Smooth muscle cell (in vitro differentiated cells): ENCODE results near the gene NME4. TPM values are rescaled to one million over a fixed set of nuclear protein-coding genes. Genes with fewer than 3 reads are reported as not detected.

Experiments used
- DNase-seq: peaks from one replicate; lab custom pipeline; 2025; ENCODE audit not compliant: unreplicated experiment; lab: John Stamatoyannopoulos, UW
- H2AFZ ChIP-seq: fragments of 200-600 bp; sonication (generic); 2 replicates; pipeline ENCODE4 v1.6.0; 2016; ENCODE audit warnings: antibody characterized with exemption, low read depth, mild to moderate bottlenecking
- H3F3A ChIP-seq: fragments of 200-600 bp; sonication (generic); 2 replicates; pipeline ENCODE4 v1.6.0; 2017; ENCODE audit warnings: antibody characterized with exemption, low read depth
- H3K27ac ChIP-seq: fragments of 200-600 bp; sonication (generic); 2 replicates; pipeline ENCODE4 v1.5.1; 2016; ENCODE audit warnings: low read depth, mild to moderate bottlenecking
- H3K27me3 ChIP-seq: fragments of 200-600 bp; sonication (generic); 2 replicates; pipeline ENCODE4 v1.6.1; 2016; ENCODE audit warnings: low read depth, mild to moderate bottlenecking
- H3K36me3 ChIP-seq: fragments of 200-600 bp; sonication (generic); 2 replicates; pipeline ENCODE4 v1.5.1; 2016; ENCODE audit warnings: low read depth
- H3K4me1 ChIP-seq: fragments of 200-600 bp; sonication (generic); 2 replicates; pipeline ENCODE4 v1.5.1; 2016; ENCODE audit warnings: low read depth
- H3K4me2 ChIP-seq: fragments of 200-600 bp; sonication (generic); 2 replicates; pipeline ENCODE4 v1.6.0; 2016; ENCODE audit warnings: mild to moderate bottlenecking
- H3K4me3 ChIP-seq: fragments of 200-600 bp; sonication (generic); 2 replicates; pipeline ENCODE4 v1.5.1; 2016; ENCODE audit warnings: mild to moderate bottlenecking
- H3K79me2 ChIP-seq: fragments of 200-600 bp; sonication (generic); 2 replicates; pipeline ENCODE4 v1.6.0; 2016; ENCODE audit warnings: low read depth, mild to moderate bottlenecking
- H3K9ac ChIP-seq: fragments of 200-600 bp; sonication (generic); 2 replicates; pipeline ENCODE4 v1.6.0; 2016; ENCODE audit warnings: low read depth
- H3K9me3 ChIP-seq: fragments of 200-600 bp; sonication (generic); replicated peaks from 2 replicates; pipeline ENCODE4 v1.5.1; 2016; ENCODE audit warnings: low read depth
- H4K20me1 ChIP-seq: fragments of 200-600 bp; sonication (generic); 2 replicates; pipeline ENCODE4 v1.6.0; 2016; ENCODE audit warnings: low read depth
- CTCF ChIP-seq: fragments of 200-600 bp; sonication (generic); IDR thresholded peaks from 2 replicates; pipeline ENCODE4 v1.5.1; 2017; ENCODE audit warnings: borderline replicate concordance, mild to moderate bottlenecking, antibody characterized with exemption; ENCODE audit not compliant: insufficient read depth, poor library complexity, severe bottlenecking
- WGBS: methylation state at CpG from one replicate; pipeline ENCODE4 v1.1.7; 2016; ENCODE audit warnings: low lambda C conversion rate; 5-methylcytosine and 5-hydroxymethylcytosine counted together
- polyA plus RNA-seq: library from polyadenylated mRNA; unstranded; fragments of >200 nt; fragmentation: Nextera tagmentation; extraction: Ambion mirVana; gene quantifications from 2 replicates; pipeline ENCODE4 v1.2.1, GENCODE V29; 2016
- total RNA-seq: library from RNA; depleted of rRNA; stranded (reverse); fragments of >200 nt; gene quantifications from 2 replicates; pipeline ENCODE4 v1.2.3, GENCODE V29; 2014

The NME4 gene
- total and polyA plus RNA-seq, 2 experiments from 2014 or later: 218 to 523 TPM

GRCh38 chr16:370979-371514, 26.0 kb upstream of the NME4 start:
- Histone ChIP-seq H3K9me3 (no peaks in the 10 kb centered on the region), H3K4me1 (peaks cover 8% of the 10 kb centered on the region), H3K4me3 (peak overlapping the region; percentile 52), H3K9ac (no peak overlapping the region), H4K20me1 (no peaks in the 10 kb centered on the region), H3K27ac (peak overlapping the region; percentile 17), H3K4me2 (peak overlapping the region; percentile 89), H3F3A (no peaks in the 10 kb centered on the region), H3K79me2 (peaks cover 2% of the 10 kb centered on the region), H2AFZ (peak overlapping the region; percentile 23), H3K27me3 (no peaks in the 10 kb centered on the region), H3K36me3 (no peaks in the 10 kb centered on the region)
- no peak for DNase-seq
- WGBS: 72% methylated on average over 10 of the region's 10 CpGs
- TF ChIP-seq CTCF: no peak

GRCh38 chr16:371515-372301, 25.3 kb upstream of the NME4 start:
- H3K79me2 ChIP-seq: peaks cover 2% of the 10 kb centered on the region
- H3K9ac ChIP-seq: no peak overlapping the region
- no peaks in the 10 kb centered on the region for H3K27me3 ChIP-seq
- no peaks in the 10 kb centered on the region for H3F3A ChIP-seq
- no peak overlapping the region for H2AFZ ChIP-seq
- no peak for DNase-seq
- no peaks in the 10 kb centered on the region for H4K20me1 ChIP-seq
- H3K4me2 ChIP-seq: no peak overlapping the region
- H3K4me3 ChIP-seq: no peak overlapping the region
- TF ChIP-seq CTCF: no peak
- H3K4me1 ChIP-seq: peaks cover 8% of the 10 kb centered on the region
- no peaks in the 10 kb centered on the region for H3K9me3 ChIP-seq
- H3K36me3 ChIP-seq: no peaks in the 10 kb centered on the region
- 97% methylated on average over 31 of the region's 31 CpGs for WGBS
- H3K27ac ChIP-seq: no peak overlapping the region

- H3K79me2 ChIP-seq: peaks cover 2% of the 10 kb centered on the region
- H3K4me3 ChIP-seq: no peak overlapping the region
- H3K27me3 ChIP-seq: no peaks in the 10 kb centered on the region
- H3K27ac ChIP-seq: no peak overlapping the region
- DNase-seq: no peak
- no peak overlapping the region for H3K4me2 ChIP-seq
- H4K20me1 ChIP-seq: no peaks in the 10 kb centered on the region
- WGBS: 92% methylated on average over 19 of the region's 19 CpGs
- peaks cover 8% of the 10 kb centered on the region for H3K4me1 ChIP-seq
- no peak for TF ChIP-seq CTCF
- no peaks in the 10 kb centered on the region for H3K36me3 ChIP-seq
- no peaks in the 10 kb centered on the region for H3F3A ChIP-seq
- H2AFZ ChIP-seq: no peak overlapping the region
- no peak overlapping the region for H3K9ac ChIP-seq
- no peaks in the 10 kb centered on the region for H3K9me3 ChIP-seq
Measured at GRCh38 chr16:372302-372983, 24.6 kb upstream of the NME4 start.
